ENCODE data around the gene TCEAL9.
"Not testable (repeated sequence)": the region's sequence is repeated elsewhere in the genome, so short reads cannot be mapped to it uniquely, and the experiment has no call there.

The TCEAL9 gene

GRCh38 chrX:103376118-103376978, 20.0 kb downstream of the TCEAL9 start, which contains the start of gene BEX3:
Gene BEX3 (plus strand): TSS chrX:103376538. CDS start chrX:103377522, 984 bp downstream.
- DNase-seq, result peak; percentile 10

- DNase-seq, result peak; percentile 0
These were observed 20.6 kb downstream of the TCEAL9 start for GRCh38 chrX:103376979-103377324.

- DNase-seq, result no peak
These were observed 22.7 kb downstream of the TCEAL9 start for GRCh38 chrX:103378990-103379389.

GRCh38 chrX:103382877-103383276, 26.6 kb downstream of the TCEAL9 start:
- no peak for DNase-seq

- DNase-seq, result no peak
These were observed 28.4 kb downstream of the TCEAL9 start for GRCh38 chrX:103384672-103385071.

- not testable (repeated sequence) for DNase-seq
These were observed 29.1 kb downstream of the TCEAL9 start for GRCh38 chrX:103385283-103385830.

DNA sequence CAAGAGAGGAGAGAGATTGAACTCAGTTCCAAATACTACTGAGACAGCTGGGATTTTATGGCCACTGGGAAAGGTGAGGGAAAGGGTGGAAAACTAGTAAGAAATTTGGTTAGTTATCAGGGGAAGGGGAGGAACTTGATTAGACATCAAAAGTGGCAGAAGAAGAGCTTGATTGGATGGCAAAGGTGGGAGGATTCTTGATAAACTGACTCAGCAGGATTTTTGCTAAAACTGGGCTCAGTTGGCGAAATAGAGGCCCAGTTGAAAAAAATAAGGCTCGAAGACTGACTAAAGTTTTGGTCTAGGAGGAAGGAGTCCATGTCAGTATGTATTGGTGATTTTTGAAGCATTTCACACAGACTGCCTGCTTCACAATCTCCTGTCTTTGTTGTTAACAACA, 30.0 kb downstream of the TCEAL9 start:
- DNase-seq, result no peak

- DNase-seq, result no peak
These were observed 37.2 kb downstream of the TCEAL9 start for GRCh38 chrX:103393487-103393886.

- no peak for DNase-seq
These were observed 39.9 kb downstream of the TCEAL9 start for GRCh38 chrX:103396186-103396585.

DNA sequence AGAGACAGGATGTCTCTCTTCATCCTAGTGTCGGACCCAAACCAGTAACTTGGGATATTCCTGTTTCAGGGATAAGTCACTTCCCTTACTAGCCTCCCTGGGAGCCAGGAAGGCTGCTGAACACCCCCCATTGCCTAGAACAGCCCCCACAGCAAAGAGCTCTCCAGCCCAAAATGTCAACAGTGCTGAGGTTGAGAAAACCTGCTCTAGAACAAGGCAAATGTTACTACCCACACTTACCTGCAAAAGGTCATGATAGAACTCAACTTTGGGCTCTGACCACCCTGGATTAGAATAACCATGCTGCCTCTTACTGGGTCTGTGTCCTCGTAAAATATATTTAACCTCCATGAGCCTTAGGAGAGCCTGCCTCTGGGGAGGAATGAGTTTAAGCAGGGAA, 40.4 kb downstream of the TCEAL9 start:
- no peak for DNase-seq

- no peak for DNase-seq
These were observed 41.4 kb downstream of the TCEAL9 start for GRCh38 chrX:103397707-103398106.

DNA sequence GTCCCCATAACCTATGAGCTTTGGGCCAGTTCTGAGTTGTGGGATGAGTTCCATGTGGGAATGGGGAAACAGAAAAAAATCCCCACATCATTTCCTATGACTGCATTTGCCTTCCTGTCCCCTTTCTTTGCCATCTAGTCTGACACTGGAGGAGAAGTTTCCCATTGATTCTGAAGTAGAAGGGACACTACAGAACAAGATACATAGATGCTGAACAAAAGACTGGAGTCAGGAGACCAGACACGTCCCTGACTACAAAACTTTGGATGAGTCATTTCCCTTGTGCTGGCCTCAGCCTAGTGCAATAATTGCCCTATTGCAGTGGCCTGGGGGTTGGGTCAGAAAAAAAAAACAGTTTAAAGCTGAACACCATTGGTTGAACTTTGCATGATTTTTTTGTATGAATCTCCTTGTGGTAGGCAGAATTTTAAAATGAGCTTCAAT, 42.1 kb downstream of the TCEAL9 start:
- no peak for DNase-seq

DNA sequence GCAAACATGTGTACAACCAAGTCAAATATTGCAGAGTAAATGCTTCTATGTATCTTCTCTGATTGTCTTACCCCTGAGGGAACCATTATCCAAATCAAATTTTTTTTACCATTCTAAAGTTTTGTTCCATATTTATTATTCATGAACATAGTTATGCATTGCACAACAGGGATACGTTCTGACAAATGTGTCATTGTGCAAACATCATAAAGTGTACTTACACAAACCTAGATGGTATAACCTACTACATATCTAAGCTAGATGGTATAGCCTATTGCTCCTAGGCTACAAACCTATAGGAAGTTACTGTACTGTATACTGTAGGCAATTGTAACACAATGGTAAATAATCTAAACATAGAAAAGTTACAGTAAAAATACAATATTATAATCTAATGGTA, 43.4 kb downstream of the TCEAL9 start:
- DNase-seq, result no peak

DNA sequence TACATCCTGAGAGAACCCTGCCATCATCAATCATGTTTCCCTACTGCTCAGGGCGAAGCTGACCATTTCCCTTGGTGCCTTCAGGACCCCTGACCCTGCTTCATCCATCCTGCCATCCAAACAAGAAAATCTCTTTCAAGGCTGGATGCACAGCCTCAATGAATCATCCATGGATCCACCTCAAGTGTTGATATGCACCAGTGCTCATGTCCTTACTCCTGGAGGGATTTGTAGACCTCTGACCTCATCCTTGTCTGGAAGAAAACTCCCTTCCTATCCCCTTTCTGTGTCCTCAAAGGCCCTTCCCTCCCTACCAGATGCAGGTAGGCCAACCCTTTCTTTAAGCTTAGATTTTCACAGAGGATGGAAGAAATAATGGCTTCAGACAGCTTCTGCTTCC, 44.6 kb downstream of the TCEAL9 start:
- DNase-seq, result no peak

- DNase-seq, result peak; percentile 5
These were observed 48.1 kb downstream of the TCEAL9 start for GRCh38 chrX:103404231-103405008.

GRCh38 chrX:103405009-103405333, 48.7 kb downstream of the TCEAL9 start:
- no peak for DNase-seq

- DNase-seq, result no peak
These were observed 50.0 kb downstream of the TCEAL9 start for GRCh38 chrX:103406256-103406655.

- DNase-seq, result no peak
These were observed 51.5 kb downstream of the TCEAL9 start for GRCh38 chrX:103407776-103408175.
